HepG2 (cell line): ENCODE data around the gene DAZAP1. TPM values are rescaled to one million over a fixed set of nuclear protein-coding genes. Genes with fewer than 3 reads are reported as not detected.

Experiments used
- BRD4 ChIP-seq: sonication (generic); formaldehyde crosslinking; IDR thresholded peaks from 2 replicates; pipeline ENCODE4 v1.4.0; 2020; ENCODE audit warnings: missing genetic modification reagents
- ERF ChIP-seq: IDR thresholded peaks from 2 replicates; pipeline ENCODE4 v1.6.1; 2018; ENCODE audit warnings: missing biosample characterization, missing genetic modification reagents
- HDAC6 ChIP-seq: fragments of 200-600 bp; sonication (generic); IDR thresholded peaks from 2 replicates; pipeline ENCODE4 v1.7.0; 2017; ENCODE audit warnings: mild to moderate bottlenecking, antibody characterized with exemption, low read length, low read depth
- HOXA3 ChIP-seq: sonication (generic); formaldehyde crosslinking; IDR thresholded peaks from 2 replicates; pipeline ENCODE4 v1.5.0; 2020; ENCODE audit warnings: missing genetic modification reagents
- KAT8 ChIP-seq: IDR thresholded peaks from 2 replicates; pipeline ENCODE4 v1.6.1; 2016; ENCODE audit warnings: missing genetic modification reagents, missing compliant biosample characterization
- KDM2A ChIP-seq: sonication (generic); formaldehyde crosslinking; IDR thresholded peaks from 2 replicates; pipeline ENCODE4 v1.4.0; 2020; ENCODE audit warnings: low read depth, missing genetic modification reagents, borderline replicate concordance
- KLF15 ChIP-seq: sonication (generic); formaldehyde crosslinking; IDR thresholded peaks from 2 replicates; pipeline ENCODE4 v1.8.1; 2023; ENCODE audit warnings: borderline replicate concordance, mild to moderate bottlenecking, inconsistent platforms, missing genetic modification reagents, mixed read lengths
- LCORL ChIP-seq, 2 experiments: fragments of 450-650 bp in 1 of 2; sonication (generic) in 1 of 2; formaldehyde crosslinking in 1 of 2; IDR thresholded peaks; 2 replicates each; pipeline versions ENCODE4 v1.5.0 to v1.6.1; 2017 to 2020; ENCODE audit warnings: antibody characterized with exemption in 1 of 2, missing genetic modification reagents in 1 of 2
- MAF1 ChIP-seq: sonication (generic); formaldehyde crosslinking; IDR thresholded peaks from 2 replicates; pipeline ENCODE4 v1.5.0; 2020; ENCODE audit warnings: missing genetic modification reagents, borderline replicate concordance
- MTF1 ChIP-seq: sonication (generic); formaldehyde crosslinking; IDR thresholded peaks from 2 replicates; pipeline ENCODE4 v1.5.0; 2020; ENCODE audit warnings: missing genetic modification reagents
- PPARG ChIP-seq: conservative IDR thresholded peaks from 2 replicates; pipeline ENCODE4 v1.6.1; 2016; ENCODE audit warnings: missing biosample characterization, missing genetic modification reagents
- SOX5 ChIP-seq: IDR thresholded peaks from 2 replicates; pipeline ENCODE4 v1.6.1; 2016; ENCODE audit warnings: borderline replicate concordance
- TCF12 ChIP-seq, 2 experiments: fragments of 450-650 bp in 1 of 2; sonication (generic) in 1 of 2; formaldehyde crosslinking in 1 of 2; IDR thresholded peaks; 2 replicates each; pipeline versions ENCODE4 v1.6.1 to v1.8.0; 2017 to 2022; ENCODE audit warnings: antibody characterized with exemption in 1 of 2, mild to moderate bottlenecking in 1 of 2, missing genetic modification reagents in 1 of 2, moderate library complexity in 1 of 2
- ZFX ChIP-seq: sonication (generic); formaldehyde crosslinking; IDR thresholded peaks from 2 replicates; pipeline ENCODE4 v1.4.0; 2020; ENCODE audit warnings: mild to moderate bottlenecking, low read depth, missing genetic modification reagents, moderate library complexity
- ZNF670 ChIP-seq: sonication (generic); formaldehyde crosslinking; IDR thresholded peaks from 2 replicates; pipeline ENCODE4 v1.8.0; 2022; ENCODE audit warnings: mild to moderate bottlenecking, missing genetic modification reagents, borderline replicate concordance
- polyA plus RNA-seq, 8 experiments: library from polyadenylated mRNA; depleted of rRNA in 3 of 8; stranded (reverse) in 7 of 8; unstranded in 1 of 8; fragments of >200 nt; fragmentation: Illumina TruSeq in 4 of 8; extraction: Trizol in 4 of 8; gene quantifications; 2 replicates each; pipeline versions ENCODE4 v1.2.1 to v1.2.3, GENCODE V29; 2011 to 2016; ENCODE audit warnings: low read depth in 4 of 8, missing spikeins in 1 of 8, mixed read lengths in 1 of 8; ENCODE audit not compliant: insufficient read depth in 1 of 8
- total RNA-seq, 5 experiments: library from RNA; depleted of rRNA; stranded (reverse); fragments of >200 nt; fragmentation: Illumina TruSeq; extraction: Trizol; gene quantifications; 2 replicates each; pipeline ENCODE4 v1.2.3, GENCODE V29; 2016; ENCODE audit warnings: low read depth in 1 of 5
- TF ChIP-seq, protein P1 (sequence below): sonication (generic); formaldehyde crosslinking; IDR thresholded peaks from 2 replicates; pipeline ENCODE4 v1.4.0; 2020; ENCODE audit warnings: missing genetic modification reagents, borderline replicate concordance
- TF ChIP-seq, protein P2 (sequence below): sonication (generic); formaldehyde crosslinking; IDR thresholded peaks from 2 replicates; pipeline ENCODE4 v1.5.1; 2020; ENCODE audit warnings: mild to moderate bottlenecking, missing genetic modification reagents, moderate library complexity
- TF ChIP-seq, protein P3 (sequence below): sonication (generic); formaldehyde crosslinking; IDR thresholded peaks from 2 replicates; pipeline ENCODE4 v1.4.0; 2020; ENCODE audit warnings: missing genetic modification reagents, borderline replicate concordance
- TF ChIP-seq, protein P4 (sequence below): IDR thresholded peaks from 2 replicates; pipeline ENCODE4 v1.6.1; 2016; ENCODE audit warnings: mild to moderate bottlenecking, missing biosample characterization, missing genetic modification reagents

The DAZAP1 gene
- total and polyA plus RNA-seq, 2 of the 13 experiments (the other 11 are each of a cell fraction or from before 2014, with no cell fraction given), result 63.3 to 79.2 TPM

DNA sequence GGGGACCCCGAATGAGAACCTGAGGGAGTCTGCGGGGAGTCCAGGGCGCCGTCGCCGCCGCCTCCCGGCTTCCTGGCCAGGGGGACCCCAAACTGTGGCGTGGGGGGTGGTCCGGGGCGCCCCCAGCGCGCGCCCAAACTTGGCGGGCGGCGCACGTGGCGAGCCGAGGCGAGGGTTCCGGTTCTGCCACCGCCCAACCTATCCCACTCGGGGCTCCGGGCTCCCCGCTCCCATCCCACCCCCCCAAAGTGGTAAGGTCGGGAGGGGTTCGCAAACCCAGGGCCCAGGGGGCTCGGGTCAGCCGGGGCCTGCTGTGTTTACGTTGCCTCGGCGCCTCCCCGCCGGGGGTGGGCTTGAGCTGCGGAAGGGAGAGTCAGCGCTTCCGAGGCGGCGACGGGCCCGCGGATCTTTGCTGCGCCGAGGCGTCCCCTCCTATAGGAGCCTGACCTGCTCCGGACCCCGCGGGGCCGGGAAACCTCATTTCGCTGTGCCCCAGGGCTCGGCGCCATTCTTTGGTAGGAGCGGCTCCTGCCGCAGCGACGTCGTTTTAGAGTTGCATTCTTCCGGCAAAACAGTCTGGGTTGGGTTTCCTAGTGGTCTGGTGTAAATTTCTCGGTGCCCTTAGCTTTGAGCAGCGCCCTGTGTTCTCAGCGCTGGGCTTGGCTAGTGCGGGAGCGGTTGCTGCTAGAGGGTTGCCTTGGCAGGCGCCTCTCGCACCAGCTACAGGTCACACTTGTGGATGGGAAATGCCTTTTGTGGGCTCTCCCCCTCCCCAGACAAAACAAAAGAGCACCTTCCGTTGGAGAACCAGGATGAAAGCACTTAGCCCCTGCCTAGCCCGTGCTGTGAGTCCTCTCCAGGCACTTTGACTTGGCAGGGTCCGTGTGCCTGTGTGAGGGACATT, 1.2 kb downstream of the DAZAP1 start (continued):
- TF ChIP-seq, protein P1, sequence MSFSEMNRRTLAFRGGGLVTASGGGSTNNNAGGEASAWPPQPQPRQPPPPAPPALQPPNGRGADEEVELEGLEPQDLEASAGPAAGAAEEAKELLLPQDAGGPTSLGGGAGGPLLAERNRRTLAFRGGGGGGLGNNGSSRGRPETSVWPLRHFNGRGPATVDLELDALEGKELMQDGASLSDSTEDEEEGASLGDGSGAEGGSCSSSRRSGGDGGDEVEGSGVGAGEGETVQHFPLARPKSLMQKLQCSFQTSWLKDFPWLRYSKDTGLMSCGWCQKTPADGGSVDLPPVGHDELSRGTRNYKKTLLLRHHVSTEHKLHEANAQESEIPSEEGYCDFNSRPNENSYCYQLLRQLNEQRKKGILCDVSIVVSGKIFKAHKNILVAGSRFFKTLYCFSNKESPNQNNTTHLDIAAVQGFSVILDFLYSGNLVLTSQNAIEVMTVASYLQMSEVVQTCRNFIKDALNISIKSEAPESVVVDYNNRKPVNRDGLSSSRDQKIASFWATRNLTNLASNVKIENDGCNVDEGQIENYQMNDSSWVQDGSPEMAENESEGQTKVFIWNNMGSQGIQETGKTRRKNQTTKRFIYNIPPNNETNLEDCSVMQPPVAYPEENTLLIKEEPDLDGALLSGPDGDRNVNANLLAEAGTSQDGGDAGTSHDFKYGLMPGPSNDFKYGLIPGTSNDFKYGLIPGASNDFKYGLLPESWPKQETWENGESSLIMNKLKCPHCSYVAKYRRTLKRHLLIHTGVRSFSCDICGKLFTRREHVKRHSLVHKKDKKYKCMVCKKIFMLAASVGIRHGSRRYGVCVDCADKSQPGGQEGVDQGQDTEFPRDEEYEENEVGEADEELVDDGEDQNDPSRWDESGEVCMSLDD (CRISPR knock-in tag), result peak; percentile 87; the same call in 1 of the 2 replicates
- peak; percentile 47; the same call in 1 of the 2 replicates for TF ChIP-seq ZFX (CRISPR knock-in tag)
- TF ChIP-seq BRD4 (CRISPR knock-in tag), result 0 out of 2 replicates have a peak, but pooled peaks have one; percentile 10
- no peak for TF ChIP-seq HOXA3 (CRISPR knock-in tag)
- no peak for TF ChIP-seq TCF12 (IDR thresholded peaks at IDR 0.05)
- no peak for TF ChIP-seq TCF12 (CRISPR knock-in tag; IDR thresholded peaks at IDR 0.05)
- TF ChIP-seq, protein P2, sequence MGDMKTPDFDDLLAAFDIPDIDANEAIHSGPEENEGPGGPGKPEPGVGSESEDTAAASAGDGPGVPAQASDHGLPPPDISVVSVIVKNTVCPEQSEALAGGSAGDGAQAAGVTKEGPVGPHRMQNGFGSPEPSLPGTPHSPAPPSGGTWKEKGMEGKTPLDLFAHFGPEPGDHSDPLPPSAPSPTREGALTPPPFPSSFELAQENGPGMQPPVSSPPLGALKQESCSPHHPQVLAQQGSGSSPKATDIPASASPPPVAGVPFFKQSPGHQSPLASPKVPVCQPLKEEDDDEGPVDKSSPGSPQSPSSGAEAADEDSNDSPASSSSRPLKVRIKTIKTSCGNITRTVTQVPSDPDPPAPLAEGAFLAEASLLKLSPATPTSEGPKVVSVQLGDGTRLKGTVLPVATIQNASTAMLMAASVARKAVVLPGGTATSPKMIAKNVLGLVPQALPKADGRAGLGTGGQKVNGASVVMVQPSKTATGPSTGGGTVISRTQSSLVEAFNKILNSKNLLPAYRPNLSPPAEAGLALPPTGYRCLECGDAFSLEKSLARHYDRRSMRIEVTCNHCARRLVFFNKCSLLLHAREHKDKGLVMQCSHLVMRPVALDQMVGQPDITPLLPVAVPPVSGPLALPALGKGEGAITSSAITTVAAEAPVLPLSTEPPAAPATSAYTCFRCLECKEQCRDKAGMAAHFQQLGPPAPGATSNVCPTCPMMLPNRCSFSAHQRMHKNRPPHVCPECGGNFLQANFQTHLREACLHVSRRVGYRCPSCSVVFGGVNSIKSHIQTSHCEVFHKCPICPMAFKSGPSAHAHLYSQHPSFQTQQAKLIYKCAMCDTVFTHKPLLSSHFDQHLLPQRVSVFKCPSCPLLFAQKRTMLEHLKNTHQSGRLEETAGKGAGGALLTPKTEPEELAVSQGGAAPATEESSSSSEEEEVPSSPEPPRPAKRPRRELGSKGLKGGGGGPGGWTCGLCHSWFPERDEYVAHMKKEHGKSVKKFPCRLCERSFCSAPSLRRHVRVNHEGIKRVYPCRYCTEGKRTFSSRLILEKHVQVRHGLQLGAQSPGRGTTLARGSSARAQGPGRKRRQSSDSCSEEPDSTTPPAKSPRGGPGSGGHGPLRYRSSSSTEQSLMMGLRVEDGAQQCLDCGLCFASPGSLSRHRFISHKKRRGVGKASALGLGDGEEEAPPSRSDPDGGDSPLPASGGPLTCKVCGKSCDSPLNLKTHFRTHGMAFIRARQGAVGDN, result peak; percentile 84
- peak; percentile 46; the same call in 1 of the 2 replicates for TF ChIP-seq ERF (CRISPR knock-in tag)
- no peak for TF ChIP-seq PPARG (CRISPR knock-in tag)
- TF ChIP-seq HDAC6, result no peak
- no peak for TF ChIP-seq MAF1 (CRISPR knock-in tag)
- peak; percentile 13; the same call in 1 of the 2 replicates for TF ChIP-seq SOX5 (CRISPR knock-in tag)
- no peak for TF ChIP-seq LCORL (IDR thresholded peaks at IDR 0.05)
- 0 out of 2 replicates have a peak, but pooled peaks have one; percentile 26 for TF ChIP-seq LCORL (CRISPR knock-in tag; IDR thresholded peaks at IDR 0.05)
- peak; percentile 47; the same call in 1 of the 2 replicates for TF ChIP-seq KAT8 (CRISPR knock-in tag)
- TF ChIP-seq, protein P3, sequence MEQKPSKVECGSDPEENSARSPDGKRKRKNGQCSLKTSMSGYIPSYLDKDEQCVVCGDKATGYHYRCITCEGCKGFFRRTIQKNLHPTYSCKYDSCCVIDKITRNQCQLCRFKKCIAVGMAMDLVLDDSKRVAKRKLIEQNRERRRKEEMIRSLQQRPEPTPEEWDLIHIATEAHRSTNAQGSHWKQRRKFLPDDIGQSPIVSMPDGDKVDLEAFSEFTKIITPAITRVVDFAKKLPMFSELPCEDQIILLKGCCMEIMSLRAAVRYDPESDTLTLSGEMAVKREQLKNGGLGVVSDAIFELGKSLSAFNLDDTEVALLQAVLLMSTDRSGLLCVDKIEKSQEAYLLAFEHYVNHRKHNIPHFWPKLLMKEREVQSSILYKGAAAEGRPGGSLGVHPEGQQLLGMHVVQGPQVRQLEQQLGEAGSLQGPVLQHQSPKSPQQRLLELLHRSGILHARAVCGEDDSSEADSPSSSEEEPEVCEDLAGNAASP (CRISPR knock-in tag), result peak; percentile 16; the same call in 1 of the 2 replicates
- peak; percentile 53; the same call in 1 of the 2 replicates for TF ChIP-seq KDM2A (CRISPR knock-in tag)
- TF ChIP-seq, protein P4, sequence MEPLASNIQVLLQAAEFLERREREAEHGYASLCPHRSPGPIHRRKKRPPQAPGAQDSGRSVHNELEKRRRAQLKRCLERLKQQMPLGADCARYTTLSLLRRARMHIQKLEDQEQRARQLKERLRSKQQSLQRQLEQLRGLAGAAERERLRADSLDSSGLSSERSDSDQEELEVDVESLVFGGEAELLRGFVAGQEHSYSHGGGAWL (CRISPR knock-in tag), result peak; percentile 35; the same call in 1 of the 2 replicates
- TF ChIP-seq ZNF670, result no peak
- no peak for TF ChIP-seq KLF15 (CRISPR knock-in tag)
- peak; percentile 43; the same call in 1 of the 2 replicates for TF ChIP-seq MTF1 (CRISPR knock-in tag)
